Activated CD8-positive, alpha-beta memory T cell treated with anti-CD3 and anti-CD28 coated beads, Interleukin-2, amount 50 U/mL, for 48 hours (primary cell): Measurements from ENCODE around the gene ITGAV.

Experiments used
- DNase-seq: peaks from one replicate; pipeline ENCODE4 v3.0.0-alpha.2; 2020

Gene ITGAV

DNA sequence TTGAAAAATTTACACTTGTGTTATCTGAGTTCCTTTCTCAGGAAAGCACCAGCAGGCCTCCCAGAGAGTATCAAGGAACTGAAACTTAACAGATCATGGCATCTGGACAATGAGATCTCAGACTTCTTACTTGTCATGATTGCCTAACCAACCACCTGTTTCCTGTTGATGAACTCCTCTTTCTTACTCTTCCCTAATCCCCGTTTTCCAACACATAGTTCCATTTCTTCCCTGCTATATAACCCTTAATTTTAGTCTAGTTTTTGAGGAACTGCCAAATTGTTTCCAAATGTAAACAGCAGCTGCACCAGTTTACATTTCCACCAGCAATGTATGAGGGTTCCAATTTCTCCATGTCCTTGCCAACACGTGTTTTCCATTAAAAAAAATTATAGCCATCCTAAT is 98.0 kb downstream of the ITGAV start:
- DNase-seq, result no peak

- no peak for DNase-seq
These were observed 99.0 kb downstream of the ITGAV start for GRCh38 chr2:186688813-186689212.

- DNase-seq, result no peak
These were observed 100.9 kb downstream of the ITGAV start for GRCh38 chr2:186690786-186691185.

GRCh38 chr2:186691231-186691630 is 101.4 kb downstream of the ITGAV start:
- DNase-seq, result no peak

GRCh38 chr2:186691900-186692299 is 102.0 kb downstream of the ITGAV start:
- no peak for DNase-seq

GRCh38 chr2:186693446-186693832 is 103.6 kb downstream of the ITGAV start:
- no peak for DNase-seq

GRCh38 chr2:186695081-186695756 is 105.4 kb downstream of the ITGAV start:
- no peak for DNase-seq

GRCh38 chr2:186696290-186696689 is 106.4 kb downstream of the ITGAV start:
- DNase-seq, result no peak

DNA sequence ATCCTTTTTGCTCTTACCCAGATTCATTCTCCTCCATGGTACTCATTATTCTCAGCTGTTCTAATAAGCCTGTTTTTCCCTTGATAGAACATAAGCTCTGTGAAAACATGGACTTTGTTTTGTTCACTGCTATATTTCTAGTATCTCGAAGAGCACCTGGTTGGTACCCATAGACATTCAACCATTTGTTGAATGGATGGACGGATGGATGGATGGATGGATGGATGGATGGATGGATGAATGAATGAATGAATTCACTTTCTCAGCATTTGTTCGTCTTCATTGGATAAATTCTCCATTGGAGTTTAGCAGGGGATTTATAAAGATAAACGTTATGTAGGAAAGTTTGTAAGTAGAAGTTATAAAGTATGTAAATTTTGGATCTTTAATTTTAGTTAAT is 106.9 kb downstream of the ITGAV start:
- DNase-seq, result no peak

DNA sequence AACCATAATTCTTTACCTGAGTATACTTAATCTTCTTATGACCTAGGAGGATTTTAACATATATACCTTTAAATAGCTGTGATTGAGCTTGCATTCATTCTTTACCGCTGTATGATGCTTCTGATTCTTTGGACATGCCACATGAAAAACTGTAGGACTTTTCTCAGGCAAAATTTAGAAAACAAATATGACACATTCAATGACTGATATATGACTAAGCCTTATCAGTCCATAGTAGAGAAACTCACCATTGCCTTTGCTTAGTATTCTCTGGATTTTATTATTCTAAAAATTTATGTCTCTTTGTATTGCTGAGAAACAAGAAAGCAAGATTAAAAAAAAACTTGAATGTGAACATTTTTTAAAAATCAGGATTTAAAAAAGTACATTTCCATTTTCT is 107.7 kb downstream of the ITGAV start:
- no peak for DNase-seq

DNA sequence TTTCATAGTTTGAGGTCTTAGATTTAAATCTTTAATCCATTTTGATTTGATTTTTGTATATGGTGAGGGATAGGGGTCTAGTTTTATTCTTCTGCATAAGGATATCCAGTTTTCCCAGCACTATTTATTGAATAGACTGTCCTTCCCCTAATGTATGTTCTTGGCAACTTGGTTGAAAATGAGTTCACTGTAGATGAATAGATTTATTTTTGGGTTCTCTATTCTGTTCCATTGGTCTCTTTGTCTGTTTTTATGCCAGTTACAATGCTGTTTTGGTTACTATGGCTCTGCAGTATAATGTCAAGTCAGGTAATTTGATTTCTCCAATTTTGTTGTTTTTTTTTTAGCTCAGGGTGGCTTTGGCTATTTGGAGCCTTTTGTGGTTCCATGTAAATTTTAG is 109.9 kb downstream of the ITGAV start:
- DNase-seq, result no peak

DNA sequence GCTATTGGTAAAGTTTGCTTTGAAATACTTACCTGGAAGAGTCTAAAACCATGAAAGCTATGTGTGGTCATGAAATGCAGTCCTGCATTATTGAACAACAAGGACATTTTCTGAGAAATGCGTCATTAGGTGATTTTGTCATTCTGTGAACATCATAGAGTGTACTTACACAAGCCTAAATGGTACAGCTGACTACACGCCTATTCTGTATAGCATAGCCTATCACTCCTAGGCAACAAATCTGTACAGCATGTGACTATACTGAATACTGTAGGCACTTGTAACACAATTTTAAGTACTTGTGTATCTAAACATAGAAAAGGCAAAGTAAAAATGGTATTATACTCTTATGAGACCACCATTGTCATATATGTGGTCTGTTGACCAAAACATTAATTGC is 112.2 kb downstream of the ITGAV start:
- DNase-seq, result no peak

DNA sequence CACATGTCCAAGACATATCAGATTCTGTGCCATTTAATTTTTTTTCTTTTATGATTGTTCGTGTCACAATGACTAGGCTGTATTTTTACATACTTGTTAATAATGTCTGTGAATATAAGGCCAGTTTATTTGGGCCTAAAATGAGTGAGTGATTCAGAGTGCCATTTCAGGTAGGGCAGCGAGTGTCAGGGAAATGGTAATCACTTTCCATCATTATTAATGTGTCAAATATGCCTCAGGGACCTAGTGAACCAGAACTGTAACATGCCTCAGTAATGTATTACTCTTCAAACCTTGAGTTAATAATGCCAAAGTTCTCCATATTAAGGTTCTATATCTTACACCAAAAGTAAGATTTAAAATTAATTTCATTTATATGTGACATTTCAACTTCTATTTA is 112.6 kb downstream of the ITGAV start:
- DNase-seq, result no peak

DNA sequence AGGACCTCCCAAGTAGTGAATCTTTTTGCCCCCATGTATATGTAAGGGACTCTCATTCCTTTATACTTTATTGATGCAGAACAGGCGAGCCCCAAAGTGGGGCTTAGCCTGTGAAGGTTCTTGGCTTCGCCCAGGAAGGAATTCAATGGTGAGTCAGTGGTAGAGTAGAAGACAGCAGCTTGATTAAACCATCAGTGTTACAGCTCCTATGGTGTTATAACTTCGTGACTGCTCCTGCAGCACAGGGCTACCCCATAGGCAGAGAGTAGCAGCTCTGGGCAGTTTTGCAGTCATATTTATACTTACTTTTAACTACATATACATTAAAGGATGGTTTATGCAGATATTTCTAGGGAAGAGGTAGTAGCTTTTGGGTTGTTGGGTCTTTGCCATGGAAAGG is 115.0 kb downstream of the ITGAV start:
- DNase-seq, result no peak

DNA sequence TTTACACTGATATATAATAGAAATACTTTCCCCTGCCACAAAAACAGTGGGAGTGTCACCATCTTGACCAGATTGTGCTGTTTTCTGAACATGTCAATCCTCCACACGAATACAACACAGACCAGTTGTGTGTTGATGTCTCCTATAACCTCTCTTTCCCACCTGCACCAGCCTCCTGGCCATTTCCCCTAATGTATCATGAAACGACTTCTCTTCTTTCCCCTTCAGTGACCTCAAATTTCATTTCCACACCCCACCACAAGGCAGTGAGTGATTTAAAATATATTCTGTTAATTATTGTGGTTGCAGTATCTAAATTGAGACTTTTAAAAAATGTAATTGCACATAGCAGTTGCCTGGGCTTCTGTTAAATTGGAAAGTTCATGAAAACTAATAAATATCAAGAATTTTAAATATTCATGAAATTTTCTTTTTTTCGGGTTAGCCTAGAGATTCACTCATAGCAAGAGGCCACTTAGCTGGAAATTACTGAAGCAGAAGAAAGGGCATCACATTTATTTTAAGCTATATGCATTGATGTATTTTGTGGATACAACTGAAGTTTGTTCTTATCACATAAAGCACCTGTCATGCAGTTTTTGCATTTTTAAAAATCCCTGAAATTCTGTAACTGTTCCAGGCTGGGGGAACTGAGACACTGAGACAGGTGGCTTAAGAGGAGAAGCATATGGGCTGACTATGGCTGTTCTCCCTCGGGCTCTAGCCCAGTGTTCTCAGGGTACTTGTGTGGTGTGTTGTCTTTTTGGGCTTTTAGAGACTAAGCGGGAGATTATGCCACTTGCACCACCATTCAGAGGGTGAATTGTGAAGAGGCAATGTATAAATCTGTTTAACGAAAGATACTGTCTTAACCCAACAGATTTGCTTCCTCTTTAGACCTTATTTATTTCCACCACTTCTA is 119.9 kb downstream of the ITGAV start:
- no peak for DNase-seq

- DNase-seq, result no peak
These were observed 123.8 kb downstream of the ITGAV start for GRCh38 chr2:186713691-186714090.

DNA sequence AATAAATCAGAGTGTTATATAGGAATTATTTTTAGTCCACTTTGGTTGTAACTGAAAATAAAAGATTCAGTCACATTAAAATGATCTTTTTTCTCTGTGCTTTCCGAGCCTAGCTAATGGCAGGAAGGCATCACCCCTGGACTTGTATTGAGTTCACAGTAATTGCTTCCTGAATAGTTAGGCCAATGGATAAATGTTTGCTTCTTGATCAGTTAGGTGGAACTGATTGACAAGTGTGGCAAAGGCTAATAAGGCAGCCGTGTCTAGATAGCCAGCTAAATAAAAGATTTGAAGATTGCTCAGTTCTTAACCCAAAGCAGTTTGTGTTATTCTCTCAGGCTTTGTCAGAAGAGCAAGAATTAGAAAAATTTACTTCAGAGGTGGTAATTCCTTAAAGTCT is 124.8 kb downstream of the ITGAV start:
- no peak for DNase-seq

DNA sequence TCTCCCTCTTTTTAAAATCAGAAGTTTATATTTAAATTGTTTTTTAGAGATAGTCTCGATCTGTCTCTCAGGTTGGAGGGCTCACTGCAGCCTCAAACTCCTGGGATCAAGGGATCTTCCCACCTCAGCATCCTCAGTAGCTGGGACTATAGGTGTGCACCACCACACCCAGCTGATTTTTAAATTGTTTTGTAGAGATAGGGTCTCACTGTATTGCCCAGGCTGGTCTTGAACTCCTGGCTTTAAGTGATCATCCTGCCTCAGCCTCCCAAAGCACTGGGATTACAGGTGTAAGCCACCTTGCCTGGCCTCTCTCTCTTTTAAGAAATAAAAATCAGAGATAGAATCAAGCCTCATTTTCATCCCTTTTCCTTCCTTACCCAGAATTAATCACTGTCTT is 126.1 kb downstream of the ITGAV start:
- no peak for DNase-seq

GRCh38 chr2:186716899-186717298 is 127.0 kb downstream of the ITGAV start:
- DNase-seq, result no peak

DNA sequence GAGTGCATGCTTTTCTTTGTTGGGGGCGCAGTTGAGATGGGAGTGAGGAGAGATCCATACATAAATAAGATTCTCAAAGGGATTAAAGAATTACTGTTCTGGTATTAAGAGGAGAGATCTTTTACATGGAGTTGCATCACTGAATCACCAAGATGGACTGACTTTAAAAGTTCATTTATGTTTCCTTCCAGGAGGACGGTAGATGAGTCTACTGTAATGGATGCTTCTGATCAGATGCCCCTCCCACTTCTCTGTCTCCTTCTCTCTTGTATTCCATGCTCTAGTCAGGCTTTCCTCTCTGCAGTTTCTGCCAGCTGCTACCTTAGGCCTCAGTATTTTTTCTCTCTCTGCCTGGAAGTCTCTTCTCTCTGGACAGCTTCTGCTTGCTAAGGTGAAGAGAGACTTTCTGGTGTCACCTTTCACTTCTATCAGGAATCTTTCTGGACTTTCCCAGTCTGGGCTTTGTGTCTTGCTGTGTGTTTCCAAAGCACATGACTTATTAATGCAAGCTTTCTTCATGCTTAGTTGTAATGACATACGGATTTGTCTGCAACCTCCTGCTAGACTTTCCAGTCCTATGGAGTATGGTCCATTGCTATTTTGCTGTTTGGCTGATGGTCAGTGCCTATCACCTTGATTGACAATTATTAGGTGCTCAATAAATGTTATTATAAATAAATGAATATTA is 127.6 kb downstream of the ITGAV start:
- no peak for DNase-seq

DNA sequence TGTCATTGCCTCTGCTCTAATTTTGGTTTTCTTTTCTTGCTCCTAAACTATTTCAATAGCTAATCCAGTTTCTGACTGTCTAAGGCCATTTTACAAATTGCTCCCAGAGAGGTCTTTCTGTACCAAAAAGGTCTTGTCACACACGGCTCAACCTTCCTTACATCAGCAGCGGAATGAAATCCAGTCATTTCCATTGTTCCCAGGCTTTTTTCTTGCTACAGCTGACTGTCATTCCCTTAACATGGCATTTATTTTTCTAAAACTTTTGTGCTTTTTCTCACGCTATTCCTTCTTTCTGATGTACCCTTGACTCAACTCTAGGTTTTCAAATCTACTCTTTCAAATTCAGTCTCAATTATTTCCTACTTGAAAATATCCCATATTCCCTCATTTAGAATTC is 128.3 kb downstream of the ITGAV start:
- DNase-seq, result no peak

DNA sequence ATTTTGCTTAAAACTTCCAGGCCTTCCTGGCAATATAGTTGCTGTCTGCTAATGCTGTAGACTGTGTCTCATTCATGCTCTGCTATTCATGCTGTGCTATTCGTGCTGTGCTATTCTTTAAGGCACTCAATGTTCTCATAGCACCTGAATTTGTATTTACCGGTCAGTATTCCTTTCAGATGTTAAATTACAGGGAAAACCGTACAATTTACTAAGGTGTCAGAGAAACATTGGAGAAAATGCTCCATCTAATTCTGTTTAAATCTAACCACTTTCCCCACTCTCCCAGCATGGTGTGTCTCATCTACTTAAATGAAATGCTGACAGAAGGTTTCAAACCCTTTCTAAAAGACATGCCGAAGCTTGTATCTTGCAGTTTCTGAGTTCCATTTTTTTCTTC is 129.0 kb downstream of the ITGAV start:
- DNase-seq, result no peak

- DNase-seq, result no peak
These were observed 132.1 kb downstream of the ITGAV start for GRCh38 chr2:186721956-186722355.

GRCh38 chr2:186724736-186725135 is 134.9 kb downstream of the ITGAV start:
- no peak for DNase-seq
